Neural crest cell (in vitro differentiated cells): ENCODE data around the gene RBPJ. TPM values are rescaled to one million over a fixed set of nuclear protein-coding genes. Genes with fewer than 3 reads are reported as not detected.

Experiments
- DNase-seq: peaks from one replicate; pipeline ENCODE4 v3.0.0; 2021; ENCODE audit warnings: low read depth, mixed read lengths, low spot score
- H3K27ac Mint-ChIP-seq: one replicate; pipeline ENCODE4 v1.8.0; 2021; ENCODE audit warnings: mild to moderate bottlenecking, mixed read lengths; ENCODE audit not compliant: unreplicated experiment
- H3K27me3 Mint-ChIP-seq: 2 replicates; pipeline ENCODE4 v1.8.0; 2021; ENCODE audit warnings: low read depth, mild to moderate bottlenecking, mixed read lengths
- H3K36me3 Mint-ChIP-seq: 2 replicates; pipeline ENCODE4 v1.8.0; 2021; ENCODE audit warnings: low read depth, mild to moderate bottlenecking, mixed read lengths
- H3K4me1 Mint-ChIP-seq: 2 replicates; pipeline ENCODE4 v1.8.0; 2021; ENCODE audit warnings: mixed read lengths
- H3K4me3 Mint-ChIP-seq: one replicate; pipeline ENCODE4 v1.8.0; 2021; ENCODE audit warnings: mild to moderate bottlenecking, mixed read lengths
- H3K9me3 Mint-ChIP-seq: 2 replicates; pipeline ENCODE4 v1.8.0; 2021; ENCODE audit warnings: mixed read lengths
- total RNA-seq: library from RNA; stranded (reverse); gene quantifications from 2 replicates; pipeline ENCODE4 v1.2.1, GENCODE V29; 2021
- TF ChIP-seq, protein P1 (sequence below): fragments of 200-600 bp; sonication (generic); conservative IDR thresholded peaks from 2 replicates; pipeline ENCODE4 v1.5.0; 2021; ENCODE audit warnings: antibody characterized with exemption, mild to moderate bottlenecking

Gene RBPJ
- total RNA-seq, 1 donor from 2014 or later, result 76.4 TPM

DNA sequence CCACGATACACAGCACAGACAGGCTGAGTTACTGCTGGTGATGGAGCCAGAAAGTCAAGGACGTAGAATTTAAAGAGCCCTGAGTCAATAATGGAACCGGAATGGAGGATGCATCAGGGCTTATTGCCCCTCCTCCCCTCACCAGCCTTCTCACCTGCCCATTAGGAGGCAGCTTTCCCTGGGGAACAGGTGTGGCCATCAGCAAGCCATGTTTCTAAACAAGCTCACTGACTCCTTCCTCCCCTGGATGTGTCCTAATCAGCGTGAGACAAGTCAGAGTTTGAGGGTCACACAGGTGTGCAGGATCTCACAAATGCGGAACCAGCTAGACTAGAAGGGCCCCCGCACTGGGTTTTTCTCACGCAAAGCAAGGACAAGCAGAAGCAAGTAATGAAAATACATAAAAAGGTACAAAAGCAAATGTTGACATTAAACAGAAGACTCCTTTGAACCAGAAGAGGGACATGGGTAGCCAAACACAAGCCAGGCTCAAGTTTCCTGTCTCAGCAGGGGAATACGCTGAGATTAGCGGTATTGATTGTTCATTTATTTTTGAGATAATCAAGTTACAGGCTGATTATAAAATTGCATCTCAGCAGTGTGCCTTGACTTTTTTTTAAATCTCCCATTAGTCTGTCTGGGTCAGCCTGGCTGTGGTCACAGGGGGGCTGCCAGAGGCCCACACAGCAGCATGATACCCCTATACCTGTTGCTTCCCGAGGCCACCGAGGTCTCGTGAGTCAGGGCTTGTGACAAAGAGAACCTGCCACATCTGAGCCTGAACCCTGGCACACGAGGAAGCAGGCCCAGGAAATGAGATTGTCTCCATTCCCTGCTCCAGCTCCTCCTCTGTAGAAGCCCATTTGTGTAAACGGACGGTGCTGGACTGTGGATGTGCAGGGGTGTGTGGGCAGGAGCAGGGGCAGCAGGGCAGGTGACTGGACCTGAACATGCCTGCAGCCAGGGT is 132.0 kb downstream of the RBPJ start:
- DNase-seq, result no peak
- Mint-ChIP-seq H3K4me3 (no peak overlapping the region), H3K36me3 (peaks cover 5% of the 10 kb centered on the region), H3K4me1 (no peaks in the 10 kb centered on the region), H3K27me3 (no peaks in the 10 kb centered on the region), H3K27ac (no peak overlapping the region), H3K9me3 (peaks cover 6% of the 10 kb centered on the region)
- TF ChIP-seq, protein P1, sequence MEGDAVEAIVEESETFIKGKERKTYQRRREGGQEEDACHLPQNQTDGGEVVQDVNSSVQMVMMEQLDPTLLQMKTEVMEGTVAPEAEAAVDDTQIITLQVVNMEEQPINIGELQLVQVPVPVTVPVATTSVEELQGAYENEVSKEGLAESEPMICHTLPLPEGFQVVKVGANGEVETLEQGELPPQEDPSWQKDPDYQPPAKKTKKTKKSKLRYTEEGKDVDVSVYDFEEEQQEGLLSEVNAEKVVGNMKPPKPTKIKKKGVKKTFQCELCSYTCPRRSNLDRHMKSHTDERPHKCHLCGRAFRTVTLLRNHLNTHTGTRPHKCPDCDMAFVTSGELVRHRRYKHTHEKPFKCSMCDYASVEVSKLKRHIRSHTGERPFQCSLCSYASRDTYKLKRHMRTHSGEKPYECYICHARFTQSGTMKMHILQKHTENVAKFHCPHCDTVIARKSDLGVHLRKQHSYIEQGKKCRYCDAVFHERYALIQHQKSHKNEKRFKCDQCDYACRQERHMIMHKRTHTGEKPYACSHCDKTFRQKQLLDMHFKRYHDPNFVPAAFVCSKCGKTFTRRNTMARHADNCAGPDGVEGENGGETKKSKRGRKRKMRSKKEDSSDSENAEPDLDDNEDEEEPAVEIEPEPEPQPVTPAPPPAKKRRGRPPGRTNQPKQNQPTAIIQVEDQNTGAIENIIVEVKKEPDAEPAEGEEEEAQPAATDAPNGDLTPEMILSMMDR, result no peak

GRCh38 chr4:26454961-26455360 is 134.1 kb downstream of the RBPJ start:
- Mint-ChIP-seq H3K27ac (no peak overlapping the region), H3K4me1 (peaks cover 5% of the 10 kb centered on the region), H3K4me3 (no peak overlapping the region), H3K9me3 (no peaks in the 10 kb centered on the region), H3K36me3 (no peaks in the 10 kb centered on the region), H3K27me3 (no peaks in the 10 kb centered on the region)
- no peak for DNase-seq
- TF ChIP-seq, protein P1, result no peak

GRCh38 chr4:26455571-26455970 is 134.8 kb downstream of the RBPJ start:
- no peak for DNase-seq
- H3K27ac Mint-ChIP-seq, result no peak overlapping the region

DNA sequence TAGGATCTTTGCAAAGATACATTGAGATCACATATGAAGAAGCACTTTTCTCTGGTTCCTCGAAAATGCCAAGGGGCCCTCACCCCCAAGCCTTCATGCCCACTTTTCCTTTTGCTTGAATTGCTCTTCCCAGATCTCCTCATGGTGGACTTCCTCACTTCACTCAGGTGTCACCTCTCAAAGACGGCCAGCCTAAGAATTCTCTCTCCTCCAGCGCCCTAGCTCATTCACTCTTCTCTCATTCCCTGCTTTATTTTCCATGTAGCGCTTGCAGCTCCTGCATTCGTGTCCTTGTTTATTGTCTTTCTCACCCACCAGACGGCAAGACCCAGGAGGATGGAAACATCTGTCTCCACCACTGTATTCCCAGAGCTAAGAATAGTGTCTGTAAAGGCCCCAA is 136.6 kb downstream of the RBPJ start:
- no peak overlapping the region for H3K4me3 Mint-ChIP-seq
- H3K27me3 Mint-ChIP-seq, result no peaks in the 10 kb centered on the region
- H3K4me1 Mint-ChIP-seq, result peaks cover 5% of the 10 kb centered on the region
- no peaks in the 10 kb centered on the region for H3K9me3 Mint-ChIP-seq
- H3K27ac Mint-ChIP-seq, result no peak overlapping the region
- no peak for DNase-seq
- TF ChIP-seq, protein P1, result no peak
- no peaks in the 10 kb centered on the region for H3K36me3 Mint-ChIP-seq

More at GRCh38 chr4:26455571-26455970, 134.8 kb downstream of the RBPJ start:
- TF ChIP-seq, protein P1, result no peak
- H3K4me1 Mint-ChIP-seq, result peaks cover 5% of the 10 kb centered on the region
- H3K27me3 Mint-ChIP-seq, result no peaks in the 10 kb centered on the region
- H3K4me3 Mint-ChIP-seq, result no peak overlapping the region
- H3K36me3 Mint-ChIP-seq, result no peaks in the 10 kb centered on the region
- no peaks in the 10 kb centered on the region for H3K9me3 Mint-ChIP-seq

GRCh38 chr4:26458157-26458561 is 137.3 kb downstream of the RBPJ start:
- no peak for DNase-seq
- peaks cover 5% of the 10 kb centered on the region for H3K4me1 Mint-ChIP-seq
- TF ChIP-seq, protein P1, result no peak
- H3K27me3 Mint-ChIP-seq, result no peaks in the 10 kb centered on the region
- no peaks in the 10 kb centered on the region for H3K36me3 Mint-ChIP-seq
- H3K9me3 Mint-ChIP-seq, result no peaks in the 10 kb centered on the region
- H3K4me3 Mint-ChIP-seq, result no peak overlapping the region
- H3K27ac Mint-ChIP-seq, result no peak overlapping the region
